Measurements from ENCODE around the gene ARHGDIG.
"Not testable (repeated sequence)": the region's sequence is repeated elsewhere in the genome, so short reads cannot be mapped to it uniquely, and the experiment has no call there.

The ARHGDIG gene

DNA sequence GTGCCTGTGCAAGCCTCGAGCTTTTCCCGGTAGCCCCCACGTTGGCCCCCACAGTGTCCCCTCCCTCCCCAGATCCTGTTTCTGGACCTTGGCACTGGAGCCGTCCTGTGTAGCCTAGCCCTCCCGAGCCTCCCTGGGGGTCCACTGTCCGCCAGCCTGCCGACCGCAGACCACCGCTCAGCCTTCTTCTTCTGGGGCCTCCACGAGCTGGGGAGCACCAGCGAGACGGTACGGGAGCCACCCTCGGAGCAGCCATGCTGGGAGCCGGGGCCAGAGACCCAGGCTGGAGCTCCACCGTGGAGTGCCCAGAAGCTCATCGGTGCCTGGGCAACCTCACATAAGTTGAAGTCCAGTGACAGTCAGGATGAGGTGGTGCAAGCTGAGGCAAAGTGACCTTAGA is 16.4 kb upstream of the ARHGDIG start:
- no peak for DNase-seq (ENCODE audit: low spot score)

DNA sequence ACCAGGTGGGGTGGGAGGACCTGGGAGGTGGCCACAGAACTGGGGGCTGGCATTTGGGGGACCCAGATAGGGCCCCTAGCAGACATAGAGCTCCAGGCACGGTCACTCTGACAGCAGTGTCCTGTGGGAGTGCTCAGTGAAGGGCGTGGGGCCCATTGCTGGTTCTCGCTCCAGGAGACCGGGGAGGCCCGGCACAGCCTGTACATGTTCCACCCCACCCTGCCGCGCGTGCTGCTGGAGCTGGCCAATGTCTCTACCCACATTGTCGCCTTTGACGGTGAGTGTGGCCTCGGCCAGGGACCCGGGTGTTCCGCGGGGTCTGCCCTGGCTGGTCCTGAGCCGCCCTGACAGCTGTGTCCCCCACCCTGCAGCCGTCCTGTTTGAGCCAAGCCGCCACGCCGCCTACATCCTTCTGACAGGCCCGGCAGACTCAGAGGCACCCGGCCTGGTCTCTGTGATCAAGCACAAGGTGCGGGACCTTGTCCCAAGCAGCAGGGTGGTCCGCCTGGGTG is 15.9 kb upstream of the ARHGDIG start:
- no peak for DNase-seq (ENCODE audit: low spot score)

DNA sequence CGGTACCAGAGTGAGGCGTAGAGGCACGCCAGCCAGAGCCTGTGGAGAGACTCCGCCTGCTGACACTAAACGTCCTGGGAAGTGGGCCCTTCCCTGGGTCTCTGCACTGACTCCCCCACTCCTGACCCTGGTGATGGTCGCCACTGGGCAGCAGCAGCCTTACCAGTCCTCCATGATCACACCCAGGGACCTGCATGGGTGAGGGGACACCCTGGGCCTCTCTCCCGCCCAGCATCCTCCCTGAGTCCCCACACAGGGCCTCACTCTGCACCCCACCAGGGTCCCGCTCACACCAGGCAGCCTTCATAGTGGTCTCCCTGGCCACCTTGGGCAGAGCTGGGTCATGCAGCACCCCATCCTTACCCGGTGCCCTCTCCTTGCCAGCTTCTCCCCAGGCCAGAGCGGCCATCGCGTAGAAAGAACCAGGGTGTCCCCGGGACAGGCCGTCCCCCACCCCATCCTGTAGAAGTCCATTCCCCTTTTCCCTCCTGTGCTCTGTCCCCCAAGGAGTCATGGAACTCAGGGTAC is 15.3 kb upstream of the ARHGDIG start:
- DNase-seq (ENCODE audit: low spot score) = no peak

DNA sequence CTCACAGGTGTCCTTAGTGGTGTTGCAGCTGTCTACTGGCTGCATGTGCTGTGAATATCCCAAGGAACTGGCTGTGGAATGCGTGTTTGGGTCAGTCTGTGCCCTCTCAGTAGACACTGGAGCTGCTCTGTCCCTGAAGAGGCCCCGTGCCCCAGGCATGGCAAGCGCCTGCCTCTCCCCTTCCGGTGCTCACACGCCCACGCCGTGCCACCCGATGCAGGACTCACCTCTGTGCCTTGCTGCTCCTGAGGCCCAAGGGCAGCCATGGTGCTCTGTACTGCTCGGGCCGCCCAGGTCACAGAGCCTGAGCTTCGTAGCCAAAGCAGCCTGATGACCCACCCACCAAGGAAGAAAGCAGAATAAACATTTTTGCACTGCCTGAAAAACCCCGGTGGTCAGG is 14.7 kb upstream of the ARHGDIG start:
- DNase-seq (ENCODE audit: low spot score) = peak; percentile 17

DNA sequence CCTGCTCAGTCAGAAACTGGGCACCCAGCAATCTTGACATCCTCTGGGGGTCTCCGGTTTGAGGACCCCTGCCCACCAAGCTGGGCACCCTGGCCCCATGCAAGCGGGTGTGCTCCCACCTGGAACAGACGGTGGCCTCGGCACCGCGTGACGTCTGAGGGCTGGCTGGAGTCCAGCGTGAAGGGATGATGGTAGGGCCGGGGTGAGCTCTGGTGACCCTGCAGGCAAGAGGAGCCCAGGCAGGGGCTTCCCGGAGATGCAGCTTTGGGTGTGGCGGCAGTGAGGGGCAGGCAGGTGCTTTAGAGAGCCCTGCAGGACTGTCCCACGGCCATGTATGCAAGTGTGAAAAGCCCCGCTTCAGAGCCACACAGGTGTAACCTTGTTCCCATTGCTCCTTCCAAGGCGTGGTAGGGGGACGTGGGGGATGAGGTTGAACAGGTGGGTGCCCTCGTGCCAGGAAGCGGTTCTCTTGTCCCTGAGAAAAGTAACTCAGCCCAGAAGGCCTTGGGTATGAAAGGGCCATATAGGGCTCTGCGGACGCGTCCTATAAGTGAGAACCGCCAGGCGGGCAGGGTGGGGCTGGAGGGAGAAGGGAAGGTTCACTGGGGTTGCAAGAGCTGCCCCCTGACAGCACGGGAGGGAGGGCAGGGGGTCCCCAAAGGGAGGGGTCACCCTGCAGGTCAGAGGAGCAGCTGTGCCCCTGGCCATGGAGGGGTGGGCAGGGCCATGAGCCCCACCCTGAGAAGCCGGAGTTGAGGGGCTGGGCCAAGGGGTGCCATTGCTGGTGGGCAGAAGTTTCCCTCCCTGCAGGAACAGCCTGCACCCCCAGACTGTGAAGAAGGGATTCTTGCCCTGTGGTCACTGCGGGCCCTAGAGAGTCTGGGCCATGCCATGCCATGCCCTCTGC is 13.9 kb upstream of the ARHGDIG start:
- no peak for DNase-seq (ENCODE audit: low spot score)

DNA sequence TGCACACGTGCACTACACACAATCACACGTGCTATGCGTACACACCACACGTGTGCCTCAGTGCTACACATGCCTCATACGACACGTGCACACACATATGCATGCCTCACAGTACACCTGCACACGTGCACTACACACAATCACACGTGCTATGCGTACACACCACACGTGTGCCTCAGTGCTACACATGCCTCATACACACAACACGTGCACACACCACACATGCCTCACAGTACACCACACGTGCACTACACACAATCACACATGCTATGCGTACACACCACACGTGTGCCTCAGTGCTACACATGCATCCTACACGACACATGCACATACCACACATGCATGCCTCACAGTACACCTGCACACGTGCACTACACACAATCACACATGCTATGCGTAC is 12.8 kb upstream of the ARHGDIG start:
- DNase-seq (ENCODE audit: low spot score) = not testable (repeated sequence)

DNA sequence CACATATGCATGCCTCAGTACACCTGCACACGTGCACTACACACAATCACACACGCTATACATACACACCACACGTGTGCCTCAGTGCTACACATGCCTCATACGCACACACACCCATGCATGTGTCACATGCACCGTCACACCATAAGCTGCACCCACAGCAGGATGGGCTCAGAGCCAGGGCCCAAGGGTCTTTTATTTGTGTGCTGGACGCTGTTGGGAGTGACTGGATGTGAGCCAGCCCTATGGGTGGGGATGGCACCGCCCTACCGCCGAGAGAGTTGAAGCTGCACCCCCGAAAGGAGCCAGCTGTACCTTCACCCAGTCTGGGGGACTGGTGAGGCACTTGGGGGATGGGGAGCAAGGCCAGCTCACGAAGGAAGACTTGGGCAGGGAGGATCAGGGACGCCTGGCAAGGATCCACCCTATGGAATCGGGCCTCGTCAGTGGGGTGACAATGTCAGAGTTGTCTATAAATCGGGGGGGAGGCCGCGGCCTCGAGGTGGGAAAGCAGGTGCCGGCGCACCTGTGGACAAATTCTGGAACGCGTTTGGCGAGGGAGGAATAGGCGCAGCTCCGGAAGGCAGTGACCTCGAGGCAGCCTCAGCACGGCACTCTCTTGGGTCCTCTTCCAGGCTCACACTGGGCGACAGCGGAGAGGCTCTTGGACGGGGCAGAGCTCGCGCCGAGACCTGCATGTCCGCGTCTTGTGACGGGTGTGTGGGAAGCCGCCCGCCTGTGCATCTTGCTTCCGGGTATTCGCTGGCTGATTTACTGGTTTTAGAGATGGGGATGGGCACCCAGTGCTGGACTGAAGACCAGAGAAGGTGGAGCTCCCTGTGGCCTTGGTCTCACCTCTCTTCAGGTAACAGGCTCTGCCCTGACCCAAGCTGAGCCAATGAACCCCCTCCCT is 12.0 kb upstream of the ARHGDIG start:
- DNase-seq (ENCODE audit: low spot score) = no peak

DNA sequence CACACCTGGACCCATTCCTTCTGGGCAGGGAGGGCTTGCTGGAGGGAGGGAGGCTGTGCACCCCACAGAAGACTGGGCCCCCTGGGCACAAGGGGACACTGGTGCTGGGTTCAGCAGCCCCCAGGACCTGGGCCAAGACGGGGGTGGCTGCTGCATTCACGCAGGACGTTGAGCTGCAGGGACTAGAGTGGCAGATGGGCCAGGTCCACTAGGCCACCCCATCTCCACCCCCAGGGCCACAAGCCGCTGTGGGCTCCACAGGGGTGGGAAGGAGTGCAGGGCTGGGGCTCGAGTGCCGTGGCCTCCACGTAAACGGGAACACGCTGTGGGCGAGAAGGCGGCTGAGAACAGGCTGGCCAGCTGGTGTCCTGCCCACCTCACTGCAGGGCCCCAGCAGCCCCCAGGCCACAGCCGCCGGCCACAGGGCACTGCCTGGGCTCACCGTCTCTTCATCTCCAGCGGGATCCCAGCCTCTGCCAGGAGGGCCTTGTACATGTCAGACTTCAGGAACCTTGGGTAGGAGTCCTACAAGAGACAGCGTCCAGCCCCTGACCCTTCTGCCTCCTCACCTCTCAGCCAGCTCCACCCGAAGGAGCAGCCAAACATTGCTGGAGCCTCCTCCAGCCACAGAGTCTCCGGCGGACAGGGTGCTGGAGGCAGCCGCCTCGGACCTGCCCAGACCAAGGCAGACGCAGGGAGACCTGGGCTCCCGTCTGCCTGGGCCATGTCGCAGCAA is 11.2 kb upstream of the ARHGDIG start:
- DNase-seq (ENCODE audit: low spot score) = no peak

DNA sequence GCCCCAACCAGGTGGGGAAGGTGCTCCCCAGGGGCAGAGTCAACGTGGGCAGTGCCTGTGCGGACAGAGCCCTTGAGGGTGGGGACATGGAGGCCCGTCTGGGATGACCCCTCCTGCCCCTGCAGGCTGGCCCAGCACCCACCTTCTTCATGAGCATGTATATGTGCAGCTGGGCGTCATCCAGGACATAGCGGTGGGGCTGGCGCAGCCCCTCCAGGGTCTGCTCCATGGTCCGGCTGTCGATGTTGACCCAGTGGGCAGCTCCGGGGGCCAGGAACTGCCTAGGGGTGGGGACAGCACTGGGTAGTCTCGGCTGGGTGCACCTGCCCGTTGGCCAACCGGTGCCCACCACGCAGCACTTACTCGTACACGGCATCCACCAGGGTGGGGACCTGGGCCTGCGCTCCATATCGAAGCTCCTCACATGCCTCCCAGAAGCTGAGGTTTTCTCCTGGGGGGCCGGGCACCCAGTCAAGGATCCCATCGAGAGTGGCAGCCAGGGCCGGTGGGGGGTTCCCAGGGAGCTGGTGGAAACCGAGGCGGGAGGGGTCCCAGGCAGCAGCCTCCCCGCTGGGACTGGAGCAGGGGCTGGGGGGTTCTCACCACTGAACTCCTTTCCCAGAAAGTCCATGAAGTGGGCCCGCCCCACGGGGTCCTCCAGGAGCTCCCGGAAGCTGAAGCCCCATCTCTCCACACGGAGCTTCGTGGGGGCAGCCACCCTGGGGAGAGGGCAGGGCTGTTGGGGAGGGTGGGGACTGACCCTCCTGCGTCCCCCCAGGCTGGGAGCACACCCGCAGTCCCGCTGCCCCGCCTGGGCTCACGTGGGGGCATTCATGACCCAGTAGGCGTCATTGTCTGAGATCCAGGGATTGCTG is 9.8 kb upstream of the ARHGDIG start:
- DNase-seq (ENCODE audit: low spot score) = no peak

DNA sequence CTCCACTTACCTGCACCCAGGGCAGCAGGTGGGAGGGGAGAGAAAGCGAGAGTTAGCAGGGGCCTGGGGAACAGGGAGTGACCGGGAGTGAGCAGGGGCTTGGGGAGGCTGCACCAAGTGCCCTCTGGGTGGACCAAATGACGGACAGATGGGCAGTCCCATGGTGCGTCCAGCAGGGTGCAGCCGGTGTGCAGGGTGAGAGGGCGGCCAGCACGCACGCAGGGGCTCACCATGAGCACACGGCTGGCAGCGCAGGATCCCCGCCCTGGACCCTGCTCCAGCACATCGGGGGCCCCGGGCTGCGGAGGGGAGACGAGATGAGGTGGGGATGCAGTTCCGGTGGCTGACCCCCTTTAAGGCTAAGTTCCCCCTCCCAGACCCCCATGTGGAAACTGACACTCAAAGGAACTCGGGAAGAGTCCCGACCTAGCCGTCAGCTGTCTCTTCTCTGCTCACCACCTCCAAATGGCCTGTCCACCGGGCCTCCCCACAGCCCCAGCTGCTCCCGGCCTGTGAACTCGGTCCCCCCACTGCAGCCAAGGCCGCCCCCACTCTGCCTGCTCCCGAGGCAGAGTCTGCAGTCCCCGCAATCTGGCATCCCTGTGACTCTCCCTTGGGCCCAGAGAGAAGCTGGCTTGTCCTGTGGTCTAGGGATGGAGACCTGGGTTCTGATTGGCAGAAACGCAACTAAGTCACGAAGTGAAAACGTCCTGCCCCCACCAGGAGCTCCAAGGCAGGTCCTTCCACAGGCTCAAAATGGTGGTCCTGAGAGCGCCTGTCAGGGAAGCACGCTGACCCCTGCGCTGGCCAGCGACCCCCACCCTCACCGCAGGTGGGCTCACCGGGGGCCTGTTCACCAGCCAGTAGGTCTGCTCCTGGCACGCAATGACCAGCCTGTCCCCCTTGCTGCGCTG is 7.5 kb upstream of the ARHGDIG start:
- no peak for DNase-seq (ENCODE audit: low spot score)

DNA sequence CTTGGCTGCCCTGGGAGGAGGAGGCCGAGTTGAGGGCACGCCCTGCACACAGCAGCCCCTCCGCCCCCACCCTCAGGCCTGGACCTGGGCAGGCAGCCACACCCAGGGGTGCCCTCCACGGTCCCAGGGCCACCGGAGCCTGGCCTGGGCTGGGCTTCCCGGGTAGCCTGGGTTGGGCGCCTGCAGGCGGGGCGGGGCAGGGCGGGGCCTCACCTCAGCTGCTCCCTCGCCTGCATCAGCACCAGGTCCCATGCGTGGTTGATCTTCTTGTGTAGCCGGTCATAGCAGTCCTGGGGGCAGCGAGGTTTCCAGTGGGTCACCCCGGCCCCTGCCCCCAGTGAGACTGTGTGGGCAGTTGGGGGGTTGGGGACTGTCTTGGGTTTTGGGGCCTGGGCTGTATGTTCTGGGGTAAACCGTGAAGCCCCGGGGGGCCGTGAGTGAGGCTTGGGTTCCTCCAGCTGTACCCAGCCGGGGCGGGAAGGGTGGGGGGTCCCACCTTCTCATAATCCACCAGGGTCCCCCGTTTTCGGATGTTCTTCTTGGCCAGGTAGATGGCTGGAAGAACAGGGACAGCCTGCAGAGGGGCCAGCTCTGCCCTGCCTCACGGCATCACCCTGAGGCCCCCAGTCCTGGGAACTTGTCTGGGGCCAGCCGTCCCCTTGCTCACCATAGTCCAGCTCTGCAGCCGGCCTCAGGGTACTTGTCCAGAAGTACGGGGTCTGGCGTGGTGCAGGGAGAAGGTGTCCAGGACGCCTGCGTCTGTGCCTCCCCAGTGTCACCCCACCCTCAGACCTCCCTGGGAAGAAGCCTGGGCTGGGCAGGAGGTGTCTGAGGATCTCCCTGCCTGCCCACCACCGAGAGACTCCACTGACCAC is 6.6 kb upstream of the ARHGDIG start:
- DNase-seq (ENCODE audit: low spot score) = no peak

DNA sequence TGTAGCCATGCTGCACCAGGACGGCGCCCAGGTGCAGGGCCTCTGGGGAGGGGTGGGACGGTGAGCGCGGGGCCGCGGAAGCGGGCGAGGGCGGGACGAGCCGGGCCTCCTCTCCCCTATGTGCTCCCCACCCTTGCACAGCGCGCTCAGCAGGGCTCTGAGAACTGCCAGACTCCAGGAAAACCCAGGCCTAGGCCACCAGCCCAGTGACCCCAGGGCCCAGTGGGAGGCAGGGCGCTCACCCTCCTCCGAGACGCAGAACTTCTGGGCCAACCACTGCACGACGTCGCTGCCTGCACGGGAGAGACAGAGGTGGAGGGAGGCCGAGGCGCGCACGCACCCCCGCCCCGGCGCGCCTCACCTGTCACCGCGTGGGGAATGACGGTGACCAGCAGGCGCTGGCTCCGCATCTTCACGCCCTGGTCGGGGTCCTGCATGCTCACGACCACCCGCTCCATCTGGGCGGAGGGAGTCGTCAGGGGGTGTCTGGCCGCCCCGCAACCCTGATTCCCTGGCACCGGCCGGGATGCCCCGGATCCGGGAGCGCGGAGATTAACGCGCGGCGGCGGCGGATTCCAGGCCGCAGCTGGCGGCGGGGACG is 5.2 kb upstream of the ARHGDIG start:
- DNase-seq (ENCODE audit: low spot score) = no peak

DNA sequence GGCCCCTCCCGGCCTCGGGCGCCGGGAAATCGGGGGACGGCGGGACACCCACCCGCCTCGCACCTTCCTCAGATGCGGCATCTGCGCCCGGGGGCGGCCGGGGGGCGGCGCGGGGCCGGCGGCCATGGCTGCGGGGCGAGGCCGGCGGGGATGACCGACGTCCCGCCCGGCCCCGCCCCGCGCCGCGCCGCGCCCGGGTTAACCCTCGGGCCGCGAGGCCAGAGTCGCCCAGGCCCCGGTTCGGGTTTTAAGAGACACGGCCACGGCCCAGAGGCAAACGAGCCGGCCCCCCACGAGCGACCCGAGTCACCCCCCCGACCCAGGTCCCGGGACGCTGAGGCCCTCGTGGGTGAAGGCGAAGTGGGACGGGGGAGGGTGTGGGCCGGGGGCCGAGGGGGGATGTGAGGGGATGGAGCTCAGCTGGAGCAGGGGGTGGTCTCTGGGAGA is 4.6 kb upstream of the ARHGDIG start, which contains the start of gene RGS11:
RGS11 (minus strand) TSS at position 159 of the 447 bp plus-strand sequence; CDS start at position 126, 33 bp downstream.
- no peak for DNase-seq (ENCODE audit: low spot score)

DNA sequence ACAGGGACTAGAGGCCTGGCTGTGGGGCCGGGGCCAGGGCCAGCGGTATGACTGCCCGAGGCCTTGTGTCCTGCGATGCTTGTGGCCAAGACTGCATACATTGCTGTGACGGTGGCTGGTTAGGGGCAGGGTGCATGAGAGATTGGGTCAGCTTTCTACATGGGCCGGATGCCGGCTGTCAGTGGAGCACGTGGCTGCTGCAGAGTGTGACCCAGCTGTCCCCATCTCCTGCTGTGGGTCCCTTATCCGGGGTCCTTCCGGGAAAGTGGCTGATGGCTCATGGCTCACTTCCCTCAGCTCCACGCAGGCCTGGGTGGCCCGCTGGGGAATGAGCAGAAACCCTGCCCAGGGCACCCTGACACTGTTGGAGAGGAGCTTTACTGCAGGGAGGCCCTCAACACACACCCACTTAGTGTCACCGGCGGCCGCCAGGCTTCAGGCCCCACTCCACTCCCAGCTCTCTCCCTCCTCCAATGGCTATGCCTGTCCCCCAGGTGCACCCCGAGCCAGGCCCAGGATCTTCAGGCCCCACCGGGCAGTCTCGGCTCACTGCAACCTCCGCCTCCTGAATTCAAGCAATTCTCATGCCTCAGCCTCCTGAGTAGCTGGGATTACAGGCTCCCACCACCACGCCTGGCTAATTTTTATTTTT is 3.8 kb upstream of the ARHGDIG start:
- DNase-seq (ENCODE audit: low spot score) = no peak

DNA sequence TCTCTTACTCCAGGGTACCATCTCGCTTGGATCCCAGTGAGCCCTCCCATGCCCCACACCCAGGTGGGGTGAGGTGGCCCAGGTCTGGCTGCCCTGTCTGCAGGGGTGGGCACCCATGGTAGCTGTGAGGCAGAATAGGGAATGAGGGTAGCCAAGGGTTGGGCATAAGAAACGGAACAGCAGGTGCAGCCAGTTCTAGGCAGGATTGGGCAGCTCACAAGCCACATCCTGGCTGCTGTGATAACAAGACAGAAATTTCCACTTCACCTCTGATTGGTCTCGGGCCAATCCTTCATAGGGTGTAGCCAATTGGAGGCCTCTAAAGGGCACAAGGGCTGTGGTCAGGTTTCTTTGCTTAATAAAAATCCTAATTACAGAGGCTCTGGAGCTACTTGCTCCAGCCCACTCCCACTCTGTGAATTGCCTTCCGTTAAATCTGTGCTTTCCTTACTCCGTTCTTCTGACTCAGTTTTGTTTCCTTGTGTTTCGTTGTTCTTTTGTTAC is 1.5 kb upstream of the ARHGDIG start:
- no peak for DNase-seq (ENCODE audit: low spot score)

DNA sequence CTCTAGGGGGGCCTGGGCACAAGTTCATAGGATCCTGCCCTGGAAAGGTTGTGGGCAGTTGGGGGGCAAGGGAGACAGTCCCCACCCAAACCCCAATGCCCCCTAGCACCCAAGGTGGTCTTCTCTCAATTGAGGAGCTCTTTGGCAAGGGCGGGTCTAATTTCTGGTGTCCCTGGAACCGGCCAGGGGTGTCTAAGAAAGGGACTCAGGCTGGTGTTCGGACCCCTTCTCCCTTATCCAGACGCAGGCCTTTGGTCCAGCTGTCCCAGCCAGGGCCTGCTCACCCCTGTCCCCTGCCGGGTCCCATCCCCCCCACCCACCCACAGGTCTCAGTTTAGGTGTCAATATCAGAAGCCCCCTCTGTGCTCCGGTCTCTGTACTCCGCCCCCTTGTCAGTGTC is 860 bp upstream of the ARHGDIG start:
- no peak for DNase-seq (ENCODE audit: low spot score)

DNA sequence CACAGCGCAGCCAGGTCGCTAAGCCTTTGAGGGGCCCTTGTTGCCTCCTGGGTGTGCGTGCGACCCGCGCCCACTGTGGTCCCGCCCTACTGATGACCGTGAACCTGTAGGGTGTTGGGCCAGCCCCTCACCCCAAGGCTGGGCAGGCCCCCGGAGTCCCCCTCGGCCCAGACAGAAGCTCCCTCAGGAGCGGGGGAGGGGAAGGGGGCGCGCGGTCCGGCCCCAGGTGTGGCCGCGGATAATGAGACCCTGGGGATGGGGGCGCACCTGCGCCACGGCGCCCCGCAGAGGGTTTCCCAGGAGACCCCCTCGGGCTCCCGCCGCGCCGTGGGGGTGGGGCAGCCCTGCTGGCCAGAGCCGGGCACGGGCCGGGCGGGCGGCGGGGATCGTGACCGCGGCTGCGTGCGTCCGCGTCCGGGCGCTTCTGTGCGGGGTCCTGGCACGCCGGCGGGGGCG is 358 bp upstream of the ARHGDIG start:
- DNase-seq (ENCODE audit: low spot score) = no peak

All from COLO829 (cell line).